Measurements from ENCODE around the gene TST.
A peak's percentile ranks its signal among the peaks of the same experiment; 100 is the strongest.

Gene TST

GRCh38 chr22:37027556-37027955, 8.3 kb upstream of the TST start:
- Mint-ChIP-seq H3K27me3 (no peaks in the 10 kb centered on the region), H3K9me3 (no peaks in the 10 kb centered on the region), H3K4me3 (no peak overlapping the region), H3K36me3 (ENCODE audit: low read depth) (no peaks in the 10 kb centered on the region), H3K27ac (no peak overlapping the region), H3K4me1 (ENCODE audit: low read depth) (no peaks in the 10 kb centered on the region)

GRCh38 chr22:37026325-37026724, 7.1 kb upstream of the TST start:
- Mint-ChIP-seq H3K27me3 (no peaks in the 10 kb centered on the region), H3K36me3 (ENCODE audit: low read depth) (no peaks in the 10 kb centered on the region), H3K4me1 (ENCODE audit: low read depth) (peaks cover 5% of the 10 kb centered on the region), H3K4me3 (no peak overlapping the region), H3K27ac (no peak overlapping the region), H3K9me3 (no peaks in the 10 kb centered on the region)

GRCh38 chr22:37025500-37026070, 6.3 kb upstream of the TST start:
- Mint-ChIP-seq H3K4me1 (ENCODE audit: low read depth) (peaks cover 6% of the 10 kb centered on the region), H3K36me3 (ENCODE audit: low read depth) (no peaks in the 10 kb centered on the region)

GRCh38 chr22:37024339-37025157, 5.3 kb upstream of the TST start:
- Mint-ChIP-seq H3K9me3 (no peaks in the 10 kb centered on the region), H3K4me3 (no peak overlapping the region), H3K36me3 (ENCODE audit: low read depth) (no peaks in the 10 kb centered on the region), H3K27me3 (no peaks in the 10 kb centered on the region), H3K27ac (no peak overlapping the region), H3K4me1 (ENCODE audit: low read depth) (peaks cover 9% of the 10 kb centered on the region)

More at GRCh38 chr22:37025500-37026070, 6.3 kb upstream of the TST start:
- Mint-ChIP-seq H3K4me3 (no peak overlapping the region), H3K9me3 (no peaks in the 10 kb centered on the region), H3K27ac (no peak overlapping the region), H3K27me3 (no peaks in the 10 kb centered on the region)

GRCh38 chr22:37023743-37024338, 4.6 kb upstream of the TST start:
- Mint-ChIP-seq H3K27me3 (no peaks in the 10 kb centered on the region), H3K36me3 (ENCODE audit: low read depth) (no peaks in the 10 kb centered on the region), H3K4me3 (no peak overlapping the region), H3K27ac (no peak overlapping the region), H3K9me3 (no peaks in the 10 kb centered on the region), H3K4me1 (ENCODE audit: low read depth) (peaks cover 9% of the 10 kb centered on the region)

GRCh38 chr22:37022483-37023337, 3.5 kb upstream of the TST start:
- Mint-ChIP-seq H3K27me3 (peaks cover 4% of the 10 kb centered on the region), H3K4me1 (ENCODE audit: low read depth) (peaks cover 9% of the 10 kb centered on the region), H3K27ac (no peak overlapping the region), H3K9me3 (no peaks in the 10 kb centered on the region), H3K4me3 (no peak overlapping the region), H3K36me3 (ENCODE audit: low read depth) (no peaks in the 10 kb centered on the region)

GRCh38 chr22:37021710-37022482, 2.6 kb upstream of the TST start:
- H3K36me3 Mint-ChIP-seq (ENCODE audit: low read depth): no peaks in the 10 kb centered on the region
- peaks cover 4% of the 10 kb centered on the region for H3K27me3 Mint-ChIP-seq
- H3K4me1 Mint-ChIP-seq (ENCODE audit: low read depth): peaks cover 9% of the 10 kb centered on the region
- peak overlapping the region; percentile 20 for H3K4me3 Mint-ChIP-seq
- no peak overlapping the region for H3K27ac Mint-ChIP-seq
- no peaks in the 10 kb centered on the region for H3K9me3 Mint-ChIP-seq

- Mint-ChIP-seq H3K4me3 (no peak overlapping the region), H3K4me1 (ENCODE audit: low read depth) (peaks cover 9% of the 10 kb centered on the region), H3K9me3 (no peaks in the 10 kb centered on the region), H3K27me3 (peaks cover 4% of the 10 kb centered on the region), H3K36me3 (ENCODE audit: low read depth) (no peaks in the 10 kb centered on the region), H3K27ac (no peak overlapping the region)
Measured at GRCh38 chr22:37021041-37021440, 1.8 kb upstream of the TST start.

- no peaks in the 10 kb centered on the region for H3K36me3 Mint-ChIP-seq (ENCODE audit: low read depth)
Measured at GRCh38 chr22:37020192-37020479, 889 bp upstream of the TST start.

GRCh38 chr22:37018815-37019308, 385 bp downstream of the TST start:
- no peak overlapping the region for H3K27ac Mint-ChIP-seq
- no peaks in the 10 kb centered on the region for H3K9me3 Mint-ChIP-seq
- H3K4me1 Mint-ChIP-seq (ENCODE audit: low read depth): peaks cover 9% of the 10 kb centered on the region
- no peaks in the 10 kb centered on the region for H3K36me3 Mint-ChIP-seq (ENCODE audit: low read depth)
- peaks cover 4% of the 10 kb centered on the region for H3K27me3 Mint-ChIP-seq
- peak overlapping the region; percentile 69 for H3K4me3 Mint-ChIP-seq

More at GRCh38 chr22:37020192-37020479, 889 bp upstream of the TST start:
- Mint-ChIP-seq H3K27me3 (peaks cover 4% of the 10 kb centered on the region), H3K27ac (no peak overlapping the region), H3K4me3 (peak overlapping the region; percentile 82), H3K4me1 (ENCODE audit: low read depth) (peaks cover 9% of the 10 kb centered on the region), H3K9me3 (no peaks in the 10 kb centered on the region)

GRCh38 chr22:37018086-37018814, 997 bp downstream of the TST start:
- H3K36me3 Mint-ChIP-seq (ENCODE audit: low read depth): no peaks in the 10 kb centered on the region
- H3K27ac Mint-ChIP-seq: no peak overlapping the region
- H3K4me1 Mint-ChIP-seq (ENCODE audit: low read depth): peaks cover 9% of the 10 kb centered on the region
- H3K9me3 Mint-ChIP-seq: no peaks in the 10 kb centered on the region
- peaks cover 4% of the 10 kb centered on the region for H3K27me3 Mint-ChIP-seq
- H3K4me3 Mint-ChIP-seq: peak overlapping the region; percentile 69

- peaks cover 9% of the 10 kb centered on the region for H3K4me1 Mint-ChIP-seq (ENCODE audit: low read depth)
- H3K36me3 Mint-ChIP-seq (ENCODE audit: low read depth): no peaks in the 10 kb centered on the region
- H3K9me3 Mint-ChIP-seq: no peaks in the 10 kb centered on the region
- peaks cover 4% of the 10 kb centered on the region for H3K27me3 Mint-ChIP-seq
- H3K27ac Mint-ChIP-seq: no peak overlapping the region
- H3K4me3 Mint-ChIP-seq: no peak overlapping the region
Measured at GRCh38 chr22:37017356-37017755, 1.9 kb downstream of the TST start.

- Mint-ChIP-seq H3K36me3 (ENCODE audit: low read depth) (no peaks in the 10 kb centered on the region), H3K4me1 (ENCODE audit: low read depth) (peaks cover 4% of the 10 kb centered on the region), H3K27ac (no peak overlapping the region), H3K4me3 (no peak overlapping the region), H3K9me3 (no peaks in the 10 kb centered on the region), H3K27me3 (peaks cover 4% of the 10 kb centered on the region)
Measured at GRCh38 chr22:37016134-37016910, 2.9 kb downstream of the TST start.
